Esophagus muscularis mucosa (tissue), 3 donors: Measurements from ENCODE around the gene PROKR1.

Experiments used
- CTCF ChIP-seq, 3 experiments: fragments of 200-600 bp in 2 of 3; fragments of 450-650 bp in 1 of 3; sonication (generic) in 2 of 3; IDR thresholded peaks; one replicate each; pipeline ENCODE4 v1.5.1; 2017 to 2019; ENCODE audit warnings: antibody characterized with exemption in 3 of 3, mild to moderate bottlenecking in 2 of 3, moderate library complexity in 1 of 3
- POLR2AphosphoS5 ChIP-seq, 2 donors: sonication (generic); formaldehyde crosslinking; IDR thresholded peaks; one replicate each; pipeline ENCODE4 v1.6.1; 2017; ENCODE audit warnings: antibody characterized with exemption in 2 of 2

DNA sequence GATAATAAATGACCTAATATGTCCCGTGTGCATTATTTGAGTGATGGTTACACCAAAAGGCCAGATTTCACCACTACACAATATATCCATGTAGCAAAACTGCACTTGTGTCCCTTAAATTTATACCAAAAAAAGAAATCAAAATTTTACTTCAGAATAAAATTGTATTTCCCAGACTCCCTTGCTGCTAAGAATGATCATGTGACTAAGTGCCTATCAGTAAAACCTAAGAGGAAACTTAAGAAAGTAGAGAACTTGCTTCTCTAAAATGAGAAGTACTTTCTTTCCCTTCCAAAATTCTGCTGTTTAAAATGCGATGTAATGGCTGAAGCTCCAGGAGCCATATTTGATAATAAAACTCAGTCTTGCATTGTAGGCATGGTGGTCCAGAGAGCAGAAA lies 24.0 kb downstream of the PROKR1 start:
- TF ChIP-seq CTCF (IDR thresholded peaks at IDR 0.05) = no peak
- no peak for TF ChIP-seq POLR2AphosphoS5 (IDR thresholded peaks at IDR 0.05)
